IPS-NIHi7 (cell line): ENCODE measurements around the gene ANKLE1.
"Not testable (repeated sequence)": the region's sequence is repeated elsewhere in the genome, so short reads cannot be mapped to it uniquely, and the experiment has no call there.

Experiments used
- DNase-seq: peaks from one replicate; pipeline ENCODE4 v3.0.0; 2012; ENCODE audit warnings: mixed read lengths; ENCODE audit errors: extremely low spot score

ANKLE1 gene

DNA sequence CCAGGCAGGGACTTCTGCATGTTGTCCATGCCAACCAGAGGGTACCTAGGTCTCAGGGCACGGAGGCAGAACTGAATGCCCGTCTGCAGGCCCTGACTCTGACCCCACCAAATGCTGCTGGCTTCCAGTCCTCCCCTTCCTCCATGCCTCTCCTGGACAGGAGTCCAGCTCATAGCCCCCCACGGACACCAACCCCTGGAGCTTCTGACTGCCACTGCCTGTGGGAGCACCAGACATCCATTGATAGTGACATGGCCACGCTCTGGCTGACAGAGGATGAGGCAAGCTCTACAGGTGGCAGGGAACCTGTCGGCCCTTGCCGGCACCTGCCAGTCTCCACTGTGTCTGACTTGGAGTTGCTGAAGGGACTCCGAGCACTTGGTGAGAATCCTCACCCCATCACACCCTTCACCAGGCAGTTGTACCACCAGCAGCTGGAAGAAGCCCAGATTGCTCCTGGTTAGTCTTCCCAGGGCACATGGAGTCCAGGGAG, 1.8 kb downstream of the ANKLE1 start:
- no peak for DNase-seq

GRCh38 chr19:17285415-17286135, 3.9 kb downstream of the ANKLE1 start:
- no peak for DNase-seq

DNA sequence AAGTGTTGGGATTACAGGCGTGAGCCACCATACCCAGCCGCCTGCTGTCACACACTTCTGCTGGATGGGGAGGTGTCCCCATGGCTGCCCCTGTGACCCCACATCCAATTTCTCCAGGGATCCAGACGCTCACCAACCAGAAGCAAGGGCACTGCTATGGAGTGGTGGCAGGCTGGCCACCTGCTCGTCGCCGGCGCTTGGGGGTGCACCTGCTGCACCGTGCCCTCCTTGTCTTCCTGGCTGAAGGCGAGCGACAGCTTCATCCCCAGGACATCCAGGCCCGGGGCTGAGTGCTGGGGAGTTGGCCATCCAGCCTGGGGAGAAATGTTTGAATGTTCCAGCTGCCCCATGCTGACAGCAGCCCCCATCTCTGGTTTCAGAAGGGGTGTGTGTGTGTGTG, 4.6 kb downstream of the ANKLE1 start:
- DNase-seq, result no peak

DNA sequence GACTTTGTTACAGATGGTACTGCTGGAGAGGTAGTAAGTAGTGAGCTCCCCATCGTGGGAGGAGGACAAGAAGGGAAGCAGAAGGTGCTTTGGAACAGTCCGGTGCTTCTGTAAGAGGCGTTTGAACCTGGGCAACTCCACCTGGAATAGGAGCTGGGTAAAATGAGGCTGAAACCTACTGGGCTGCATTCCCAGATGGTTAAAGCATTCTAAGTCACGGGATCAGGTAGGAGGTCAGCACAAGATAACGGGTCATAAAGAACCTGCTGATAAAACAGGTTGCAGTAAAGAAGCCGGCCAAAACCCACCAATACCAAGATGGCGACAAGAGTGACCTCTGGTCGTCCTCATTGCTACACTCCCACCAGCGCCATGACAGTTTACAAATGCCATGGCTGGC, 5.1 kb downstream of the ANKLE1 start:
- DNase-seq, result no peak

GRCh38 chr19:17289489-17289888, 7.8 kb downstream of the ANKLE1 start:
- DNase-seq, result peak; percentile 94

GRCh38 chr19:17292301-17293074, 10.8 kb downstream of the ANKLE1 start:
- DNase-seq, result peak; percentile 95

DNA sequence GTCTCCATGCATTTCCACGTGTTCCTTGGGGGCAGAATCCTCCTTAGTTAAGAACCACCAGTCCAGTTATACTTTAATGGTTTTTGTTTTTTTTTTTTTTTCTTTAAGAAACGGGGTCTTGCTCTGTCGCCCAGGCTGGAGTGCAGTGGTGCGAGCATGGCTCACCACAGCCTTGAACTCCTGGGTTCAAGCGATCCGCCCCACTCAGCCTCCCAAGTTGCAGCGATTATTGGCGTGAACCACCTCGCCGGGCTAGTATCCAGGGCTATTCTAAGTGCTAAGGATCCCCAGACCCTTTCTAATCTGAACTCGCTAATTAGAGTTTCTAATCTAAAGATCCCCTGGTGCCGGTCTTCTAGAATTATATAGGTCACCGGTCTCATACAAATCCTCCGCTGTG, 11.9 kb downstream of the ANKLE1 start:
- DNase-seq, result no peak

DNA sequence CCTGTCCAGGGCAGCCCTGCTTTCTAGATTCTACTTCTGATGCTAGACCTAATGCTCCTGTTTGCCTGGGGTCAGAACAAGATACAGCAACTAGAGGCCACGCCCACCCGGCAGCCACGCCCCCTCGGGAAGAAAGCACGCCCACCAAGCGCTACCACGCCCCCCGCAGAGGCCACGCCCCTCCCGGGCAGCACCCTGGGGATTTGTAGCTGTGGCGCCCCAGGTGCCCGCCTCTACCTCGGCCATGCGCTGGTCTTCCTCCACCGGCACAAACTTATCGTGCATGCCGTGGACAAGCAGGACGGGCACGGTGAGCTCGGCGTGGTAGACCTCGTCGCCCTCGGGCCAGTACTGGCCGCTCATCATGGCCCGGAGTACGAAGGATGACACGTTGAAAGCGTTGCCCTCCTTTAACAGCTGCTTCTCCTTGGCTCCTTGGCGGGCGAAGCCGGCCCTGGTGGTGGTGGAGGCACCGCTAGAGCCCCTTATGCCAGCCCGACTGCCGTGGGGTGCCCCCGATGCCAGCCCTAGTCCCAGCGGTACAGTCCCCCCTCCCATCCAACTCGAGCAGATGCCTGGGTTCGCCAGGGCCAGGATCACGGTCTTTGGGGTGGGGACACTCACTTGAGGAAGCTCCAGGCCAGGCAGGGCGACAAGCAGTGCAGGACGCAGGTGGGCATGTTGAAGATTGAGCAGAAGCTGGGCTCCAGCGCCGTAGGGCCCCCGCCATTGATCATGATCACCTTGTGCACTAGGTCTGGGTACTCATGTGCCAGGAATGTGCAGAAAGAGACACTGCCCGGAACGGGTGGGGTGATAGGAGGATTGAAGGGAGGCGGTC, 12.6 kb downstream of the ANKLE1 start:
- DNase-seq, result peak; percentile 79

DNA sequence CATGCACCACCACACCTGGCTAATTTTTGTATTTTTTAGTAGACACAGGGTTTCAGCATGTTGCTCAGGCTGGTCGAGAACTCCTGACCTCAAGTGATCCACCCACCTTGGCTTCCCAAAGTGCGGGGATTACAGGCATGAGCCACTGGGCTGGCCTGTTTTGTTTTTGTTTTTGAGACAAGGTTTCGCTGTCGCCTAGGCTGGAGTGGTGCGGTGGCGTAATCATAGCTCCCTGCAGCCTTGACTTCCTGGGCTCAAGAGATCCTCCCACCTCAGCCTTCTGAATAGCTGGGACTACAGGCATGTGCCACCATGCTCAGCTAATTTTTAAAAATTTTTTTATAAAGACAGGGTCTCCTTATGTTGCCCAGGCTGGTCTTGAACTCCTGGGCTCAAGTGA, 13.8 kb downstream of the ANKLE1 start:
- DNase-seq, result not testable (repeated sequence)

DNA sequence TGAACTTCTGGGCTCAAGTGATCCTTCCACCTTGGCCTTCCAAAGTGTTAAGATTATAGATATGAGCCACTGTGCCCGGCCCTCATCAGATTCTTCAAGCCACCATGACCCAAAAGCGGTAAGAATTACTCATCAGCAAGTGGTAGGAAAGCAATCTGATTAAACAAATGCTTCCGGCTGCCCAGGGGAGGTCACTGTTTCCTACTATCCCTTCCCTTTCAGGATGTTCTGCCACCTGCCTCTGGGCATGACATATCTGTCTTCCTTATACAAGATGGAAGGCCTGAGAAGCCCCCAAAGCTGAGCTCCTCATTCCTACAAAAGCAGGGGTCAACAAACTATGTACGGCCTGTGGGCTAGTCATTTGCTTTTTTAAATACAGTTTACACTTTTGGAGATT, 14.6 kb downstream of the ANKLE1 start:
- DNase-seq, result no peak

- no peak for DNase-seq
Measured at GRCh38 chr19:17296976-17297375, 15.3 kb downstream of the ANKLE1 start.

DNA sequence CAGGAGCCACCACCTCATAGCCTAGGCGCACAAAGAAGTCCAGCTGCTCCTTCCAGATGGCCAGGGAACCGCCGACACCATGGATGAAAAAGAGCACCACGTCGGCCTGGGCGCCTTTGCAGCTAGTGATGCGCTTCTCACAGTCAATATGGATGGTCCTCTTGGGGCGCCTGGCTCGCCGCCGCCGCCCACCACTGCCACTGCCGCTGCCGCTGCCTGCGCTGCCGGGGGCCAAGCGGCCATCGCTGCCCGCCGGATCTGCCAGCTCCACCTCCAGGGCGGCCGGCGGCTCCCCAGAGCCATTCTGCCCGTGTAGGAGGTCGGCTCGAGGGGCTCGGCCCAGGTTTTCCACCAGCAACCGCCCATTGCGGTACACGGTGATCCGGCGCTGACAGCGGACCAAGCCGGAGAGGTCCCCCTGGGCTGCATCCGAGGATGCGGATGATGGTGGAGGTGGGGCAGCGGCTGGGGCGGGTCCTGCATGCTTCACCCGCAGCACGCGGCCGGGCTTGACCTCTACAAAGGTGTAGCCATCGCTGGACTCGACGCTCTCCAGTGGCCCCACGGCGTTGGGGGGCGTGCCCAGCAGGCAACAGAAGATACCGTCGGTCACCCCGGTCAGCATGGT, 19.4 kb downstream of the ANKLE1 start:
- no peak for DNase-seq

DNA sequence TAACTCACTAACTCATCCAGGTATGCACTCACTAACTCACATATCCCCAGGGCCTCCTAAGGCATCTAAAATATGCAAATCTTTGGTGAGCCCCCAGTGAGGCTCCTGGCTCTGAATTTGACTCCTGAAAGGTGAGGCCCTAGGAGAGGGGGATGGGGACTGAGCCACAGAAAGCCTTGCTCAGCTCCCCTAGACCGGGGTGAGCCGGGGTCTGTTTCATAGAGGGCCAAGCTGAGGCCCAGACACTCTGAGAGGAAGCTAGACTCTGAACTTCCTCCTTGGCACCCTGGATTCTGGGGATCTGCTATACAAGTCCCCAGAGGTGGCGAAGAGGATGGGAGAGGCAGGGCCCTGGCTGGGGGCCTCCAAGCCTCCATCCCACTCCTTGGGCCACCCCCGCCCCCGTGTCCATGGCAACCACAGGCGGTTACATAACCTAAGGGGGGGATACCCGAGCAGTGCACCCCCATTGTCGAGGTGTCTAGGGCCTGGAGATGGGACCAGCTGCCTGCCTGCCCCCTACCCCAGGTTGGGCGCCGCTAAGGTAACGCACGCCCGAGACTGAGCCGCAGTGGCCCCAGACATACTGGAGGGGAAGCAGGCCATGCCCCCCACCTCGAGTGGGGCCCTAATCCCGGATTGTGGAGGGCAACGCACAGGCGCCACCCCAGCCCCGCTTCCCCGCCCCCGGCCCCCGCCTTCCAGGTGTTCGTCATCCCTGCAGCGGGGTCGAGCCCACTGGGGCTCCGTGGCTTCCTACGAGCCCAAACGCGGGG, 20.9 kb downstream of the ANKLE1 start:
- no peak for DNase-seq

DNA sequence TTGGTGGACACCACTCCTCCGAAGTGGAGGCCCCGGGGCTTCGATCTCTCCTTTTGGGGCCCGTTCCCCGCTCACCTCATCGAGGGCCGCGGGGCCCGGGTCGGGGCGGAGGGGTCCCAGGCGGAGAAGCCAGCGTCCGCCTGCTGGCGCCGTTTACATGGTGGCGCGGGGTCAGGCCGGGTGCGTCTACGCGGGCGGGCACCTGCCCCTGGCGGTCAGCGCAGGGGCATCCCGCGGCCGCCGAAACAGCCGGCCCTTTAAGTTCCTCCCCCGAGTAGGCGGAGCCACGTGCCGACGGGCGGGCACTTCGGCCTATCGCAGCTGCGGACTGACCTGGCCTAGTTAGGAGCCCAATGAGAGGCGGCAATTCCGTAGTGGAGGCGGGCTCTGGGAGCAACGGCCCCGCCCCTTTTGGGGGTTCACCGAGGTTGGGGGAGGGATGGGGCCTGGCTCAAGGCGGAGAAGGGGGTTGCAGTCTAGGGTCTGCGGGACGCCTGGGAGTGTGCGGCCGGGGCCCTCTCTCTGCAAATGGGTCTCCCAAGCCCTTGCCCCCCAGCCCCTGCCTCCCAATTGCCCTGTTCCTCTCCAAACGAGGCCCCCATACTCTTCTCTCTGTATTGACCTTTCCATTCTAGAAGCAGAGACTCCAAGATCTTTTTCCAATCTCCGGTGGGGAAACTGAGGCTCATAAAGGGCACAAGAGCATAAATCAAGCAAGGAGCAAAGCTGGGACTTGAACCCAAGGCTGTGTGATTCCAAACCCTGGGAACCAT, 21.7 kb downstream of the ANKLE1 start, which contains the start of gene ABHD8:
TSS of gene ABHD8 (minus strand) at position 259 of the 773 bp plus-strand sequence. CDS start 1,809 bp downstream, outside the sequence.
- DNase-seq, result peak; percentile 91

DNA sequence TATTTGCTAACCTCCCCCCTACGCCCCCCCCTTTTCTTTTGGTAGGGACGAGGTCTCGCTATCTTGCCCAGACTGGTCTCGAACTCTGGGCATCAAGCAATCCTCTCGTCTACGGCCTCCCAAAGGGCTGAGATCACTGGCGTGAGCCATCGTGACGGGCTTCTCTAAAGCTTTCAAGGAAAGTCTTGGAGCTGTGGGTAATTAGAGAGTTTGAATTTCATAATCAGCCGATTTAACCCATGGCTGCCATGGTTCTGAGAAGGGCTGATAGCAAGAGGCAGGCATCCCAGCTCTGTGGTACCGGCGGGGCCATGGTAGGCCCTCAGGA, 22.2 kb downstream of the ANKLE1 start:
- DNase-seq, result no peak

GRCh38 chr19:17304386-17305215, 22.9 kb downstream of the ANKLE1 start:
- no peak for DNase-seq

- no peak for DNase-seq
Measured at GRCh38 chr19:17305216-17305516, 23.5 kb downstream of the ANKLE1 start.

DNA sequence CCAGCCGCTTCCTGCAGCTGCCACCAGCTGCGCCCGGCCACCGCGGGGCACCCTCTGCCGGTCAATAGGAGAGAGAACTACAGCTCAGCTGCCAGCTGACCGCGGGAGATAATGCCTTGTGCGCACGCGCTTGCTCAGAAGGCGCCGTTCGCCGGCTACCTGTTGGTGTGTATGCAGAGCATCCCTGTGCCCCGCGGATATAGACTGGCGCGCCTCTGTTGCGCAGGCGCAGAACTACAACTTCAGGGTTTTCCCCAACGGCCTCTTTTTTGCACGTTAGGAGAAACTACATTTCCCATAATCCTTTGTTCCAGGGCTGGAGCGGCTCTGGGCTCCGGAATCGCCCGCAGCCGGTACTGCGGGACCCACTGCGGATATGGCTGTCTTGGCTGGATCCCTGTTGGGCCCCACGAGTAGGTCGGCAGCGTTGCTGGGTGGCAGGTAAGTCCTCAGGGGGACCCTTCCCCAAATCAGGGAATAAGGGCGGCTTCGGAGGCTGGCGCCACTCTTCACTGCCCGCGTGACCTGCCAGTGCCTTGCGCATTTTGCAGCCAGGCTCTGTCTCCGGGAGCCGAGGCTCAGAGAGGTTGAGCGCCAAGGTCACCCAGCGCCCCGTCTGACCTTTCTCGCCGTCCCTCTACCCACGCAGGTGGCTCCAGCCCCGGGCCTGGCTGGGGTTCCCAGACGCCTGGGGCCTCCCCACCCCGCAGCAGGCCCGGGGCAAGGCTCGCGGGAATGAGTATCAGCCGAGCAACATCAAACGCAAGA, 24.0 kb downstream of the ANKLE1 start, which contains the start of gene MRPL34:
TSS of gene MRPL34 (plus strand) at position 356 of the 768 bp plus-strand sequence. CDS start at position 377, 21 bp downstream.
- peak; percentile 85 for DNase-seq
